Neural cell (in vitro differentiated cells): ENCODE data around the gene ZNF516. TPM values are rescaled to one million over a fixed set of nuclear protein-coding genes. Genes with fewer than 3 reads are reported as not detected.

Experiments
- H2AFZ ChIP-seq: fragments of 200-600, 300-800 bp; sonication (generic), shearing (Covaris generic); 2 replicates; pipeline ENCODE4 v1.6.0; 2014; ENCODE audit warnings: low read depth, mild to moderate bottlenecking, antibody characterized with exemption, low read length, moderate library complexity
- H3F3A ChIP-seq: fragments of 200-600 bp; shearing (Covaris generic); 2 replicates; pipeline ENCODE4 v1.6.1; 2016; ENCODE audit warnings: mild to moderate bottlenecking, moderate library complexity, mixed read lengths, antibody characterized with exemption, low read length; ENCODE audit not compliant: insufficient read depth, poor library complexity, severe bottlenecking
- H3K27ac ChIP-seq: fragments of 200-600, 300-800 bp; sonication (generic), shearing (Covaris generic); 2 replicates; pipeline ENCODE4 v1.5.1; 2014; ENCODE audit warnings: mild to moderate bottlenecking, low read length, moderate library complexity
- H3K27me3 ChIP-seq: fragments of 300-800, 200-600 bp; sonication (generic), shearing (Covaris generic); 2 replicates; pipeline ENCODE4 v1.6.0; 2014; ENCODE audit warnings: mild to moderate bottlenecking, low read depth, low read length, moderate library complexity; ENCODE audit not compliant: insufficient read depth
- H3K36me3 ChIP-seq: fragments of 300-800, 200-600 bp; sonication (generic), shearing (Covaris generic); 2 replicates; pipeline ENCODE4 v1.5.1; 2014; ENCODE audit warnings: mild to moderate bottlenecking, antibody characterized with exemption, low read length, moderate library complexity; ENCODE audit not compliant: insufficient read depth
- H3K4me2 ChIP-seq: fragments of 300-800, 200-600 bp; sonication (generic), shearing (Covaris generic); 2 replicates; pipeline ENCODE4 v1.6.0; 2014; ENCODE audit warnings: mild to moderate bottlenecking, low read length
- H3K4me3 ChIP-seq: fragments of 300-800, 200-600 bp; sonication (generic), shearing (Covaris generic); 2 replicates; pipeline ENCODE4 v1.5.1; 2014; ENCODE audit warnings: mild to moderate bottlenecking, low read length, moderate library complexity
- H3K79me2 ChIP-seq: fragments of 200-600 bp; shearing (Covaris generic); replicated peaks from 2 replicates; pipeline ENCODE4 v1.6.0; 2014; ENCODE audit warnings: mild to moderate bottlenecking, low read length, moderate library complexity; ENCODE audit not compliant: insufficient read depth
- H3K9ac ChIP-seq: fragments of 300-800, 200-600 bp; sonication (generic), shearing (Covaris generic); 2 replicates; pipeline ENCODE4 v1.6.1; 2016; ENCODE audit warnings: mild to moderate bottlenecking, low read length, mixed read lengths
- H3K9me2 ChIP-seq: fragments of 200-600 bp; shearing (Covaris generic); 2 replicates; pipeline ENCODE4 v1.6.1; 2016; ENCODE audit warnings: mild to moderate bottlenecking, low read length, mixed read lengths; ENCODE audit not compliant: insufficient read depth
- H3K9me3 ChIP-seq: fragments of 200-600, 300-800 bp; sonication (generic), shearing (Covaris generic); 2 replicates; pipeline ENCODE4 v1.6.1; 2016; ENCODE audit warnings: mild to moderate bottlenecking, mixed run types, low read length, moderate library complexity, mixed read lengths
- H4K20me1 ChIP-seq: fragments of 200-600 bp; shearing (Covaris generic); 2 replicates; pipeline ENCODE4 v1.6.1; 2016; ENCODE audit warnings: mild to moderate bottlenecking, mixed run types; ENCODE audit not compliant: insufficient read depth
- CTCF ChIP-seq: fragments of 450-650 bp; IDR thresholded peaks from 2 replicates; pipeline ENCODE4 v1.5.1; 2014; ENCODE audit warnings: antibody characterized with exemption, mild to moderate bottlenecking, moderate library complexity; ENCODE audit not compliant: poor library complexity, severe bottlenecking
- EP300 ChIP-seq: fragments of 450-650 bp; conservative IDR thresholded peaks from 2 replicates; pipeline ENCODE4 v1.6.1; 2014; ENCODE audit warnings: antibody characterized with exemption, mild to moderate bottlenecking, moderate library complexity; ENCODE audit not compliant: poor library complexity, severe bottlenecking
- EZH2 ChIP-seq: fragments of 200-600, 300-800 bp; shearing (Covaris generic), sonication (generic); IDR thresholded peaks from 2 replicates; pipeline ENCODE4 v1.6.1; 2014; ENCODE audit warnings: antibody characterized with exemption, low read length, borderline replicate concordance, mild to moderate bottlenecking; ENCODE audit not compliant: insufficient read depth, poor library complexity, severe bottlenecking
- MXI1 ChIP-seq: fragments of 450-650 bp; conservative IDR thresholded peaks from 2 replicates; pipeline ENCODE4 v1.6.1; 2014; ENCODE audit warnings: antibody characterized with exemption, mild to moderate bottlenecking; ENCODE audit not compliant: poor library complexity, severe bottlenecking
- POLR2AphosphoS5 ChIP-seq: IDR thresholded peaks from 2 replicates; pipeline ENCODE4 v1.6.1; 2012
- RAD21 ChIP-seq: fragments of 450-650 bp; conservative IDR thresholded peaks from 2 replicates; pipeline ENCODE4 v1.6.1; 2014; ENCODE audit warnings: antibody characterized with exemption, mild to moderate bottlenecking, moderate library complexity
- REST ChIP-seq: IDR thresholded peaks from 2 replicates; pipeline ENCODE4 v1.6.1; 2012; ENCODE audit warnings: borderline replicate concordance
- SMC3 ChIP-seq: fragments of 450-650 bp; conservative IDR thresholded peaks from 2 replicates; pipeline ENCODE4 v1.6.1; 2014; ENCODE audit warnings: antibody characterized with exemption, mild to moderate bottlenecking, moderate library complexity; ENCODE audit not compliant: poor library complexity
- TAF1 ChIP-seq: IDR thresholded peaks from 2 replicates; pipeline ENCODE4 v1.6.1; 2012; ENCODE audit warnings: low read depth
- polyA plus RNA-seq: library from polyadenylated mRNA; depleted of rRNA; stranded (reverse); fragments of >200 nt; gene quantifications from 2 replicates; pipeline ENCODE4 v1.2.3, GENCODE V29; 2014

The ZNF516 gene
- polyA plus RNA-seq, 1 donor from 2014 or later = 11.5 TPM

- Histone ChIP-seq H3K27me3 (no peaks in the 10 kb centered on the region), H2AFZ (no peak overlapping the region), H3K4me3 (no peak overlapping the region), H3K9me2 (no peaks in the 10 kb centered on the region), H3F3A (no peaks in the 10 kb centered on the region), H3K9me3 (no peaks in the 10 kb centered on the region), H3K79me2 (peaks cover 5% of the 10 kb centered on the region), H3K4me2 (no peak overlapping the region), H3K9ac (no peak overlapping the region), H3K36me3 (no peaks in the 10 kb centered on the region), H3K27ac (no peak overlapping the region), H4K20me1 (no peaks in the 10 kb centered on the region)
- TF ChIP-seq EZH2 (no peak), RAD21 (no peak), SMC3 (no peak), TAF1 (no peak), CTCF (no peak), MXI1 (no peak)
Observed at GRCh38 chr18:76380127-76380729, 114.8 kb downstream of the ZNF516 start.

GRCh38 chr18:76379226-76380126 lies 115.6 kb downstream of the ZNF516 start:
- H3K27me3 ChIP-seq = no peaks in the 10 kb centered on the region
- H3K4me2 ChIP-seq = no peak overlapping the region
- no peaks in the 10 kb centered on the region for H4K20me1 ChIP-seq
- no peak overlapping the region for H3K9ac ChIP-seq
- H3K9me3 ChIP-seq = no peaks in the 10 kb centered on the region
- no peaks in the 10 kb centered on the region for H3K36me3 ChIP-seq
- peaks cover 5% of the 10 kb centered on the region for H3K79me2 ChIP-seq
- H2AFZ ChIP-seq = no peak overlapping the region
- no peaks in the 10 kb centered on the region for H3F3A ChIP-seq
- no peaks in the 10 kb centered on the region for H3K9me2 ChIP-seq
- no peak overlapping the region for H3K27ac ChIP-seq
- no peak overlapping the region for H3K4me3 ChIP-seq
- TF ChIP-seq RAD21 (no peak), MXI1 (no peak), REST (no peak), EP300 (no peak), CTCF (no peak), SMC3 (no peak), EZH2 (no peak), TAF1 (no peak), POLR2AphosphoS5 (no peak)
